Stimulated activated CD4-positive, alpha-beta T cell treated with anti-CD3 and anti-CD28 coated beads, Interleukin-15, amount 100 ng/mL, for 1 hour (primary cell): ENCODE results near the gene CD1E.
"Not testable (repeated sequence)": the region's sequence is repeated elsewhere in the genome, so short reads cannot be mapped to it uniquely, and the experiment has no call there.

ENCODE experiments used
- DNase-seq, 2 donors: peaks; one replicate each; pipeline ENCODE4 v3.0.0-alpha.2; 2020; ENCODE audit warnings: low read depth in 1 of 2, low spot score in 1 of 2

CD1E gene

GRCh38 chr1:158362482-158362881 is 8.8 kb downstream of the CD1E start:
- DNase-seq: no peak

DNA sequence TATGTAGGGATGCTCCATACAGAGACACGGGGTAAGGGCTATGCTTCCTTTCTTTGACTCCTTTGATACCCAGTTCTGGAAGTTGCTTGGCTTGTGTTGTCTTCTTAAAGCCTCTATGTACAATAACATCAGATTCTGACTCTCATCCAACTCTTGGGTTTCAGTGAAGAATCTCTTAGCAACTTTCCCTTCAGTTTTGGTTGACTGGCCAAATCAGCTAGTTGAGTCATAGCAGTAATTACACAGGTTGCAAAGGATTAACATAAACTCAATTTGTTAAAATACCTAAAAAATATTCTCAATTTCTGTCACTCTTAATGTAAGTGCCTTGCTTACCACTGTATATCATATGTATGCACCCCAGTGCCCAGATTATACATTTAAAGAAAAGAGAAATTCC is 9.2 kb downstream of the CD1E start:
- no peak for DNase-seq

DNA sequence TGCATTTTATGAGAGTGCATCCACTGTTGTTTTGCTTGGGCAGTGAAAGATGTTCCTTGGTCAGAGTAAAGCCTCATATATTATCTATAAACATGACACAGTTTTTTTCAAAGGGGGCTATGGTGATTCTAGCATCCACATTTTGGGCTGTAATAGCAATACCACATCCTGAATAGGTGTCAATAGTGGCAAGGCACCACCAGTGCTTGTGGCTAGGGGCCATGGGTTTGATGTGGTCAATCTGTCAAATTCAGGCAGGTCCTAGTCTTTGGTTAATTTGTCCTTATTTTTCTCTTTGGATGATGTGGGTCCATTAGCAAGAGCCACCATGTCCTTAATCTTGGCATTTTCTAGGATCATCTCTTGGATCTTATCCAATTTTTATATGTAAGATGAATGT is 13.1 kb downstream of the CD1E start:
- DNase-seq: no peak

DNA sequence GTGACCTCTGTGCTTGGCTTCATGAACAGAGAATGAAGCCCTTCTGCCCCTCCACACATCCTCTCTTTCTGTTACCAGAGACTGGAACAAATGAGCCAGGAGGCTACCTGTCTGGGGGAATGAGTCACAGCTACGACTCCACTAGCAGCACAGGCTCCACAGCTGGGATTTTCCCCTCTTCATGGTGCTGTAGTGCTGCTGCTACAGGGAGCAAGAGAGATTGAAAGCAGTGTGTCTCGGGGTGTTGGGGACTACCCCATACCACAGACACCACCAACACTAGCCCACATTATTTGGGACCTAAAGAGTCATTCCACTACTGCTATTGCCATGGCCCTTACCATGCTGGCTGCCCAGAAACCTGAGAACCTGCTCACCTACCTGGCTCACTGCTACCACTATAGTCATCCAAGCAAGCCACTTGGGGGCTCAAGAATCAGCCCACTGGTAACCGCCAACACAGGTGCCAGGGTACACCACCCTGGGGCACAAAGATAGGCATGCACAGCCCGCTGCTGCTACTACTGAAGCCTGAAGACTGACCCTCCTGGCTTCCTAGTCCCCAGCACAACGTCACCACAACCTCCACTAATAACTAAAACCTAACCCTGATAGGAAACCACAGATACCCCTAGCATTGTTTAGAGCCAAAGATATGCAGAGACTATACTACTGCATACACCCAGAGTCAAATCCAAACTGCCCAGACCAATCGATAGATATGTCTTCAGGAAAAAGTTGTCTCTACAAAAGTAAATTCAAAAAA is 17.7 kb downstream of the CD1E start:
- DNase-seq: no peak

- DNase-seq: not testable (repeated sequence)
Observed at GRCh38 chr1:158374101-158374500, 20.4 kb downstream of the CD1E start.

- no peak for DNase-seq
Observed at GRCh38 chr1:158374860-158375259, 21.2 kb downstream of the CD1E start.

- no peak for DNase-seq
Observed at GRCh38 chr1:158390331-158390730, 36.6 kb downstream of the CD1E start.

DNA sequence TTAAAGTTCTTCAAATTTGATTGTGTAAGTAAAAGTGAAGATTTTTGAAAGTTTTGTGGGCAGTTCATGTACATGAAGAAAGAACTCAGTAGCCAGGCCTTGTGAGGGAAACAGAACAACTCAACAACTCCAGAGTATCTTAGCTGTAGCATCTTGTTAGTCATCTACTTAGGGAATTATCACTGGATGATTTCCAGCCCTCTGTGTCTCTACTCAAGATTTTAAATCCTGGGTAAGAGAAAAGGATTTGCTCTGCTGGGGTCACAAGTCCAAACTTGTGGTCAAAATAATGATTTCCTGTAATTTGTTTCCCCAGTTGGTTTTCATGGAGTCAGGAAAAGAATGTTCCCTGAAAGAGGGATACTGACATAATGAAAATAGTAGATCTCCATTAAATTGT is 37.4 kb downstream of the CD1E start:
- no peak for DNase-seq

- DNase-seq: no peak
Observed at GRCh38 chr1:158393476-158393875, 39.8 kb downstream of the CD1E start.

DNA sequence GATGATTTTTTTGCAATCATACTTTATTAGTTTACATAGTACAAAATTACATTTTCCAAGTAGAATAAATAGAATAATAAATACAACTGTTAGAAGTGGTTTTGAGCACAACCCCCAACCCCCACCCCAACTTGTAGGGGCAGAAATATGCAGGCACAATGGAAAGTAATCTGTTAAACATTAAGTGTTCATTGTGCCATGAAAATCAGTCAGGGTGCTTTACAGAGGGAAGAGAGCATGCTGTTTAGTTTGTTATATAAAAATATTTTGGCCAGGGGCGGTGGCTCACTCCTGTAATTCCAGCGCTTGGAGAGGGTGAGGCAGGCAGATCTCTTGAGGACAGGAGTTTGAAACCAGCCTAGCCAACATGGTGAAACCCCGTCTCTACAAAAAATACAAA is 43.0 kb downstream of the CD1E start:
- DNase-seq: no peak

GRCh38 chr1:158398818-158399514 is 45.3 kb downstream of the CD1E start, which contains the start of gene OR10T2:
OR10T2 (minus strand) TSS chr1:158399466; CDS start chr1:158399466, 0 bp downstream.
- no peak for DNase-seq

DNA sequence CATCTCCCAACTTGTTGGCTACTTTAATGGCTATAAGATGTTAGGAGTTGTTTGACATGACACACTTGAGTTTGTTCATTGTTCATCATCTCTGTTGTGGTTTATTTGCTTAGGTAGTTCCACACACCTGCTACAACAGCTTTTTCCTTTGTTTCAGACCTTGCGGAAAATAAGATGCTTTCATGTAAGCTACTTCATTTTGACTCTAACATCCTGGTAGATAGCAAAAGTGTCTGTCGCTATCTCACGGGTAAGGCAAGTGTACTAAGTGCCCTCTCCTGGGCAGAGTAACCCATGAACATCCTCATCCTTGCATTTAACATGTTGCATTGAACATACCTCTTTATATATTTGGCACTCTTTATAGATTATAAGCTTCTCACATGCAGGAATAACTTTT is 47.2 kb downstream of the CD1E start:
- no peak for DNase-seq

GRCh38 chr1:158407092-158407491 is 53.4 kb downstream of the CD1E start:
- no peak for DNase-seq
